C4-2B (cell line): ENCODE results near the gene NADSYN1.

Source experiments
- ZFX ChIP-seq: fragments of 450-650 bp; IDR thresholded peaks from 2 replicates; pipeline ENCODE4 v1.6.1; 2017
- TF ChIP-seq, protein P1 (sequence below): fragments of 450-650 bp; conservative IDR thresholded peaks from 2 replicates; pipeline ENCODE4 v1.5.1; 2017; ENCODE audit warnings: mild to moderate bottlenecking

DNA sequence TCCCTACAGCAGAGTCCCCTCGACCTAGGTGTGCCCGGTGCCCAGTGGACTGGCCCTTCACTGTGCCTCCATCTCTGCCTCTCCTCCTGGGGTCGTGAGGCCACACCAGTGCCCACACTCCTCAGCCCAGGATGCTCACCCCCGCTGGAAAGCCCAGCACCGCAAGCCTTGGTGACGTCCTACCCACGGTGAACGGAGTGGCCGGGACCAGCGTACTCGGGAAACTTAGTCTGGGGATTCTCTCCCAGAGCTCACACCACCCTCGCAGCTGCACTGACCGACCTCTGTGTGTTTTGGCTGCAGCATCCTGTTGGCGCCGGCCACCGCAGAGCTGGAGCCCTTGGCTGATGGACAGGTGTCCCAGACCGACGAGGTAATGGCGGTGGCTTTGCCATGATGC is 38.5 kb downstream of the NADSYN1 start:
- TF ChIP-seq, protein P1, sequence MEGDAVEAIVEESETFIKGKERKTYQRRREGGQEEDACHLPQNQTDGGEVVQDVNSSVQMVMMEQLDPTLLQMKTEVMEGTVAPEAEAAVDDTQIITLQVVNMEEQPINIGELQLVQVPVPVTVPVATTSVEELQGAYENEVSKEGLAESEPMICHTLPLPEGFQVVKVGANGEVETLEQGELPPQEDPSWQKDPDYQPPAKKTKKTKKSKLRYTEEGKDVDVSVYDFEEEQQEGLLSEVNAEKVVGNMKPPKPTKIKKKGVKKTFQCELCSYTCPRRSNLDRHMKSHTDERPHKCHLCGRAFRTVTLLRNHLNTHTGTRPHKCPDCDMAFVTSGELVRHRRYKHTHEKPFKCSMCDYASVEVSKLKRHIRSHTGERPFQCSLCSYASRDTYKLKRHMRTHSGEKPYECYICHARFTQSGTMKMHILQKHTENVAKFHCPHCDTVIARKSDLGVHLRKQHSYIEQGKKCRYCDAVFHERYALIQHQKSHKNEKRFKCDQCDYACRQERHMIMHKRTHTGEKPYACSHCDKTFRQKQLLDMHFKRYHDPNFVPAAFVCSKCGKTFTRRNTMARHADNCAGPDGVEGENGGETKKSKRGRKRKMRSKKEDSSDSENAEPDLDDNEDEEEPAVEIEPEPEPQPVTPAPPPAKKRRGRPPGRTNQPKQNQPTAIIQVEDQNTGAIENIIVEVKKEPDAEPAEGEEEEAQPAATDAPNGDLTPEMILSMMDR, result no peak
- TF ChIP-seq ZFX, result no peak
